Keratinocyte (primary cell): Measurements from ENCODE around the gene CBLN3. TPM values are rescaled to one million over a fixed set of nuclear protein-coding genes. Genes with fewer than 3 reads are reported as not detected.

ENCODE experiments used
- DNase-seq: peaks from one replicate; pipeline ENCODE4 v3.0.0-alpha.2; 2011; ENCODE audit warnings: low read depth, missing footprints, low spot score
- FAIRE-seq: peaks from 2 replicates; lab custom pipeline; 2011; peaks lifted over from hg19 to GRCh38; lab: Jason Lieb, UNC
- H2AFZ ChIP-seq: 2 replicates; pipeline ENCODE4 v1.6.0; 2012; ENCODE audit warnings: low read length, control low read depth, inconsistent platforms; ENCODE audit not compliant: control insufficient read depth
- H3K27ac ChIP-seq: 2 replicates; pipeline ENCODE4 v1.5.1; 2011; ENCODE audit warnings: low read length; ENCODE audit not compliant: control insufficient read depth, insufficient read depth
- H3K27me3 ChIP-seq: 3 replicates; pipeline ENCODE4 v1.6.0; 2011; ENCODE audit warnings: low read length; ENCODE audit not compliant: control insufficient read depth, insufficient read depth; ENCODE audit errors: extremely low read depth
- H3K36me3 ChIP-seq, 2 experiments: 2 replicates in 1 of 2; 3 replicates in 1 of 2; pipeline ENCODE4 v1.5.1; 2011; ENCODE audit warnings: low read length in 2 of 2, mild to moderate bottlenecking in 1 of 2; ENCODE audit not compliant: control insufficient read depth in 2 of 2, insufficient read depth in 2 of 2; ENCODE audit errors: extremely low read depth in 1 of 2
- H3K4me1 ChIP-seq: 3 replicates; pipeline ENCODE4 v1.5.1; 2011; ENCODE audit warnings: low read length; ENCODE audit not compliant: control insufficient read depth, insufficient read depth; ENCODE audit errors: extremely low read depth
- H3K4me2 ChIP-seq: 3 replicates; pipeline ENCODE4 v1.6.0; 2011; ENCODE audit warnings: low read depth, low read length; ENCODE audit not compliant: control insufficient read depth, insufficient read depth; ENCODE audit errors: extremely low read depth
- H3K4me3 ChIP-seq, 3 experiments: fragments of 200-600 bp in 1 of 3; sonication (generic) in 1 of 3; 2 replicates in 2 of 3; 3 replicates in 1 of 3; pipeline ENCODE4 v1.5.1; 2011 to 2016; ENCODE audit warnings: low read length in 3 of 3, mild to moderate bottlenecking in 3 of 3, control low read depth in 2 of 3, inconsistent platforms in 1 of 3, low read depth in 1 of 3, mixed read lengths in 1 of 3, mixed run types in 1 of 3, moderate library complexity in 1 of 3; ENCODE audit not compliant: control insufficient read depth in 2 of 3, insufficient read depth in 2 of 3; ENCODE audit errors: extremely low read depth in 1 of 3
- H3K79me2 ChIP-seq: 2 replicates; pipeline ENCODE4 v1.6.0; 2012; ENCODE audit warnings: low read length; ENCODE audit not compliant: control insufficient read depth, insufficient read depth
- H3K9ac ChIP-seq: 3 replicates; pipeline ENCODE4 v1.6.0; 2011; ENCODE audit warnings: low read length; ENCODE audit not compliant: control insufficient read depth, insufficient read depth; ENCODE audit errors: extremely low read depth
- H3K9me1 ChIP-seq: 3 replicates; pipeline ENCODE4 v1.6.0; 2011; ENCODE audit warnings: low read length; ENCODE audit not compliant: control insufficient read depth, insufficient read depth; ENCODE audit errors: extremely low read depth
- H3K9me3 ChIP-seq: 2 replicates; pipeline ENCODE4 v1.5.1; 2012; ENCODE audit warnings: low read depth, low read length; ENCODE audit not compliant: control insufficient read depth
- H4K20me1 ChIP-seq: 3 replicates; pipeline ENCODE4 v1.6.0; 2011; ENCODE audit warnings: low read length; ENCODE audit not compliant: control insufficient read depth, insufficient read depth; ENCODE audit errors: extremely low read depth
- CTCF ChIP-seq, 3 experiments: IDR thresholded peaks in 1 of 3; conservative IDR thresholded peaks in 1 of 3; optimal IDR thresholded peaks in 1 of 3; 2 replicates in 2 of 3; 3 replicates in 1 of 3; pipeline versions ENCODE3 to v1.5.1; 2011; ENCODE audit warnings: low read length in 3 of 3, mild to moderate bottlenecking in 3 of 3, moderate library complexity in 2 of 3, control low read depth in 1 of 3, inconsistent platforms in 1 of 3; ENCODE audit not compliant: insufficient read depth in 2 of 3; ENCODE audit errors: extremely low read depth in 1 of 3
- EZH2 ChIP-seq: IDR thresholded peaks from one replicate; pipeline ENCODE4 v1.6.1; 2012; ENCODE audit warnings: inconsistent platforms, mild to moderate bottlenecking, low read length, moderate library complexity
- dilution Hi-C: fragments of 300-500 bp; cut with MboI; formaldehyde crosslinking; loops from one replicate; pipeline ENCODE4 v1.7.0; 2020; ENCODE audit warnings: low sequenced_read_pairs; ENCODE audit not compliant: extremely low pct_ligation_motif_present
- polyA plus RNA-seq, 5 experiments: library from polyadenylated mRNA; depleted of rRNA in 3 of 5; stranded (reverse) in 3 of 5; stranded (forward) in 1 of 5; unstranded in 1 of 5; fragments of >200 nt; gene quantifications; 1 replicate in 1 of 5; 2 replicates in 3 of 5; 3 replicates in 1 of 5; pipeline versions ENCODE4 v1.2.1 to v1.2.3, GENCODE V29; 2011 to 2012; ENCODE audit warnings: missing spikeins in 2 of 5, low read depth in 1 of 5, low replicate concordance in 1 of 5

Gene CBLN3
- polyA plus RNA-seq, 1 donor (not counting 4 experiments of a cell fraction or from before 2014, with no cell fraction given) = 1.6 TPM

GRCh38 chr14:24428628-24429394 lies 657 bp downstream of the CBLN3 start:
- H3K4me1 ChIP-seq = peaks cover 52% of the 10 kb centered on the region
- DNase-seq (no peak), FAIRE-seq (no peak)
- H3K9me1 ChIP-seq = no peaks in the 10 kb centered on the region
- no peak overlapping the region for H2AFZ ChIP-seq
- dilution Hi-C loops = no loop called here
- TF ChIP-seq EZH2 = no peak
- no peak for TF ChIP-seq CTCF (optimal IDR thresholded peaks at IDR 0.05 in 1 of 3, IDR thresholded peaks at IDR 0.05 in 1 of 3, conservative IDR thresholded peaks at IDR 0.05 in 1 of 3; ENCODE audit: extremely low read depth in 1 of 3, insufficient read depth in 2 of 3, low read length in 3 of 3)
- H3K27me3 ChIP-seq = no peaks in the 10 kb centered on the region
- H3K9me3 ChIP-seq = no peaks in the 10 kb centered on the region
- peaks cover 9 to 16% of the 10 kb centered on the region in 2 experiments for H3K36me3 ChIP-seq
- H4K20me1 ChIP-seq = no peaks in the 10 kb centered on the region
- peaks cover 25% of the 10 kb centered on the region for H3K79me2 ChIP-seq
- H3K9ac ChIP-seq = peak overlapping the region; percentile 95
- no peak overlapping the region for H3K4me2 ChIP-seq
- peak overlapping the region; percentile 94 for H3K27ac ChIP-seq
- no peak overlapping the region for H3K4me3 ChIP-seq

- no peak overlapping the region for H2AFZ ChIP-seq
- DNase-seq = no peak
- no peaks in the 10 kb centered on the region for H3K9me3 ChIP-seq
- H3K4me1 ChIP-seq = peaks cover 51% of the 10 kb centered on the region
- TF ChIP-seq CTCF (optimal IDR thresholded peaks at IDR 0.05 in 1 of 3, IDR thresholded peaks at IDR 0.05 in 1 of 3, conservative IDR thresholded peaks at IDR 0.05 in 1 of 3; ENCODE audit: extremely low read depth in 1 of 3, insufficient read depth in 2 of 3, low read length in 3 of 3) (no peak), EZH2 (no peak)
- no peak overlapping the region for H3K4me2 ChIP-seq
- H3K9ac ChIP-seq = no peak overlapping the region
- H3K27ac ChIP-seq = no peak overlapping the region
- no peak overlapping the region for H3K4me3 ChIP-seq
- dilution Hi-C loops = no loop called here
- peaks cover 6 to 13% of the 10 kb centered on the region in 2 experiments for H3K36me3 ChIP-seq
- FAIRE-seq = no peak
- H4K20me1 ChIP-seq = no peaks in the 10 kb centered on the region
- no peaks in the 10 kb centered on the region for H3K27me3 ChIP-seq
- H3K9me1 ChIP-seq = no peaks in the 10 kb centered on the region
- peaks cover 23% of the 10 kb centered on the region for H3K79me2 ChIP-seq
Observed at GRCh38 chr14:24427537-24428508, 1.6 kb downstream of the CBLN3 start.
